Omental fat pad (tissue), 4 donors: ENCODE measurements around the gene IRF8. TPM values are rescaled to one million over a fixed set of nuclear protein-coding genes. Genes with fewer than 3 reads are reported as not detected.

Experiments
- ATAC-seq: fragments of 150-250 bp; one replicate; pipeline ENCODE4 v1.9.1; 2016; ENCODE audit warnings: mild to moderate bottlenecking, moderate library complexity; ENCODE audit not compliant: low FRiP score
- DNase-seq: peaks from one replicate; pipeline ENCODE4 v3.0.0-alpha.2; 2019; ENCODE audit warnings: low spot score
- total RNA-seq, 4 donors: library from RNA; depleted of rRNA; stranded (reverse); fragments of >200 nt; gene quantifications; one replicate each; pipeline ENCODE4 v1.1.0, GENCODE V29; 2016
- TF ChIP-seq, protein P1 (sequence below), 3 donors: fragments of 450-650 bp; IDR thresholded peaks; one replicate each; pipeline ENCODE4 v1.5.1; 2016 to 2017; ENCODE audit warnings: antibody characterized with exemption in 3 of 3, mild to moderate bottlenecking in 3 of 3, moderate library complexity in 2 of 3

The IRF8 gene
- total RNA-seq, 4 donors from 2014 or later: 32.5 to 134 (median 65.8) TPM

DNA sequence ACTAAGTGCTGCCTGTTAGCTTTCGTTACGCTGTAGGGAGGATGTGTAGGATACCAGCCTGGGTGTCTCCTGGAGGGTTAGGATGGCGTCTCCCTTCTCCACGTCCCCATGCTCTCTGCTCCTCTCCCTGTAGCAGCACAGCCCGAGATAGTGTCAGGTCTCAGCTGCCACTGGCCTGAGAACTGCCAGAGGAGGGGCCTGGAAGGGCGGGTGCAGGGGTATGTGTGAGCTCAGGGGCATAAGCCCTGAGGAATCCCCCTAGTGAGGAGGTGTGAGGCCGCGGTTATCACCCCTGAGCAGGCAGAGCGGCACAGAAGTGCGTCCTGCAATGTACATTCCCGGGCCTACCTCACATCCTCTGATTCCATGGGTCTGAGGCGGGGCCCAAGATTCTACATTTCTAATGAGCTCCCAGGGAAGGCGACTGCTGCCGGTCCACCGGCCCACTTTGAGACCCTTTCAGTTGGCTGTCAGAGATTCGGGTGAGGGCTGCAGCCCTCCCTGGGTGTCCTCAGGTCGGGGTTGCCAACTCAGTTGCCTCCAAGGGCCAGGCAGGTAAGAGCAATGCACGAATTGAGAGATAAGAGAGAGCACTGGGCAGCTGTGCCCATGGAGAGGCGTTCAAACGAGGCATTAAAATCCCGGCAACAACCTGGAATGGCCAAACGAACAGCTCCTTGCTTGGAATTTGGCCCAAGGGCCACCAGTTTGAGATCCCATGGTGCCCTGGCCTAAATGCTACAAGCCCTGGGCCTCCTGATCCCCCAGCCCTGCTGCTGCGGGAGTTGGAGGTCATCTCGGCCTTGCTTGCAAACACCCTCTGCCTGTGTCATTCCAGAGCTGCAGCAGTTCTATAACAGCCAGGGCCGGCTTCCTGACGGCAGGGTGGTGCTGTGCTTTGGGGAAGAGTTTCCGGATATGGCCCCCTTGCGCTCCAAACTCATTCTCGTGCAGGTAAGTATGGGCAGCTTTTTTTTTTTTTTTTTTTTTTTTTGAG is 20.6 kb downstream of the IRF8 start:
- no peak for DNase-seq
- TF ChIP-seq, protein P1, sequence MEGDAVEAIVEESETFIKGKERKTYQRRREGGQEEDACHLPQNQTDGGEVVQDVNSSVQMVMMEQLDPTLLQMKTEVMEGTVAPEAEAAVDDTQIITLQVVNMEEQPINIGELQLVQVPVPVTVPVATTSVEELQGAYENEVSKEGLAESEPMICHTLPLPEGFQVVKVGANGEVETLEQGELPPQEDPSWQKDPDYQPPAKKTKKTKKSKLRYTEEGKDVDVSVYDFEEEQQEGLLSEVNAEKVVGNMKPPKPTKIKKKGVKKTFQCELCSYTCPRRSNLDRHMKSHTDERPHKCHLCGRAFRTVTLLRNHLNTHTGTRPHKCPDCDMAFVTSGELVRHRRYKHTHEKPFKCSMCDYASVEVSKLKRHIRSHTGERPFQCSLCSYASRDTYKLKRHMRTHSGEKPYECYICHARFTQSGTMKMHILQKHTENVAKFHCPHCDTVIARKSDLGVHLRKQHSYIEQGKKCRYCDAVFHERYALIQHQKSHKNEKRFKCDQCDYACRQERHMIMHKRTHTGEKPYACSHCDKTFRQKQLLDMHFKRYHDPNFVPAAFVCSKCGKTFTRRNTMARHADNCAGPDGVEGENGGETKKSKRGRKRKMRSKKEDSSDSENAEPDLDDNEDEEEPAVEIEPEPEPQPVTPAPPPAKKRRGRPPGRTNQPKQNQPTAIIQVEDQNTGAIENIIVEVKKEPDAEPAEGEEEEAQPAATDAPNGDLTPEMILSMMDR (IDR thresholded peaks at IDR 0.05): no peak
- ATAC-seq: no peak

DNA sequence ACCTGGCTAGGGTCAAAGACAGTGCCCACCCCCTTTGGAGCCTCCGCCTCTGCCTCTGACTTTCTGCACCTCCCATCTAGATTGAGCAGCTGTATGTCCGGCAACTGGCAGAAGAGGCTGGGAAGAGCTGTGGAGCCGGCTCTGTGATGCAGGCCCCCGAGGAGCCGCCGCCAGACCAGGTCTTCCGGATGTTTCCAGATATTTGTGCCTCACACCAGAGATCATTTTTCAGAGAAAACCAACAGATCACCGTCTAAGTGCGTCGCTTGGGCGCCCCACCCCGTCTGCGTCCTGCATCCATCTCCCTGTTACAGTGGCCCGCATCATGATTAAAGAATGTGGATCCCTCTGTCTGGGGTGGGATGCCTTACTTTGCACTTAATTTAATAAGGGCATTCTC is 22.1 kb downstream of the IRF8 start:
- TF ChIP-seq, protein P1 (IDR thresholded peaks at IDR 0.05): no peak
- ATAC-seq (no peak), DNase-seq (no peak)

DNA sequence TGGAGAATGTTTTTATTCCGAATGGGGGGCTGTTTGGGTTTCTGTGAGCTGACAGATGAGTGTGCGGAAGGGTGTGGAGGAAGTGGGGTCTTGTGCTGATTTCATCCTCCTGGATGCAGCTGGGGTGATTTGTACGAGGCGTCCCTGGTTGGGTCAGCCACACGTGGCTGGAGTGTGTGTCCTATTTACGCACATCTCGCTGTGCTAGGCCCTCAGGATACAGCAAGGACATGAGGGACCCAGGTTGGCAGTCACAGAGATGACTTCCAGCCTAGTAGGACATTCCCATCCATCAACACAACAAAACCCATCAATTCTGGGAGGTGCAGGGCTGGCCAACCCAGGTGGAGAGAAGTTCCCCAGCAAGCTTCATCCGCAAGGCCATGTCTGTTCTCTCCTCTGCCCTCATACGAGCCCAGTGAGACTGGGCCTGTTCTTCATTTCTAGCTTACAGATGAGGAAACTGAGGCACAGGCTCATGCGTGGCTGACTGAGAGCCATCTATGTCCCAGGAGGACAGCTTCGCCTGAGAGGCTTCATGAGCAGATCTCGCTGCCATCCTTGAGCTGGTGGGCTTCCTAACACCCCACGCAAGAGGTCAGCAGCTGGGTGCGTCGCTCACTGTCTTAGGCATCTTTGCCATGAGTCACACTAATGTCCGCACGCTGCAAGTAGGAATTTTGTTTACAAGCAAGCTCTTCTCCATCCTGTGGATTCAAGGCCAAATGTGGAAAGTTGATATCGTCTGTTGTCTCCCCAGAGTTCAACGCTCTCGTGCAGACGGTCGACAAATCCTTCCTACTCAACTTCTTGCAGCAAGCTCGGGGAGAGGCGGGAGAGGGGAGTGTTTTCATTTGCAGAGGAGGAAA is 24.4 kb downstream of the IRF8 start:
- ATAC-seq (no peak), DNase-seq (no peak)
- TF ChIP-seq, protein P1 (IDR thresholded peaks at IDR 0.05): no peak

DNA sequence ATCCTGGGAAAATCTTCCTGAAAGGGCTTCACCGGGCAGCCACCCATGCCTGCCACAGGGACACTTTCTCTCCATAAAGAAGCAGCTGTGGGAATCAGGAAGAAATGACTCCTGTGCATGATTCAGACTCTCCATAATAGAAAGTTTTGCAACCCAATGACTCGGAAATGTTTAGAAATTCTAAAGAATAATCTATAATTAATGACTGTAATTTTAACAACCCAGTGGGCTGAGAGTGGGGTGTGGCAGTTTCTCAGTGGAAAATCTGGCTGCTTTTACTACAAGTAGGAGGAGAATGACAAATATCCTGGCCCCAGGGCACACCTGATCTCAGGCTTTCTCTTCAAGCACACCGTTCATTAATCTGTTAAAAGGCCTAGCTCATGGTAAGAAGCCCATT is 25.7 kb downstream of the IRF8 start:
- ATAC-seq: no peak
- TF ChIP-seq, protein P1 (IDR thresholded peaks at IDR 0.05): no peak
- no peak for DNase-seq

DNA sequence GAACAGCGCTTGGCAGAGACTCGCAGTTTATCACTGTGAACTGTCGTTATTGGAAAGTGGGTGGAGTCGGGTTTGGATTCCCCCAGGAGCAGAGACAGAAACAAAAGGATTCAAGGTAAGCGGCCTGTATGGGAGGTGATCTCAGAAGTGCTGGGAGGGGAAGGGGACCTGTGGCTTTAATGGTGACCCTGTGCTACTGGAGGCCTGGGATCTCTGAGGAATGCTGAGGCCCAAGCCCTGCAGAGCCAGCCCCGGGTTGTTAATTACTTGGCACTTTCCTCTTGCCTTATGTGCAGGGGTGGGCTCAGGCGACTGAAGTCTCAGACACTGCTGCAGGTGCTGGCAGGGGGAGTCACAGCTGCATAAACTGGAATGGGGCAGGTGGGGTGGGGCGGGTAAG is 27.4 kb downstream of the IRF8 start:
- DNase-seq: no peak
- TF ChIP-seq, protein P1 (IDR thresholded peaks at IDR 0.05): no peak
- no peak for ATAC-seq

DNA sequence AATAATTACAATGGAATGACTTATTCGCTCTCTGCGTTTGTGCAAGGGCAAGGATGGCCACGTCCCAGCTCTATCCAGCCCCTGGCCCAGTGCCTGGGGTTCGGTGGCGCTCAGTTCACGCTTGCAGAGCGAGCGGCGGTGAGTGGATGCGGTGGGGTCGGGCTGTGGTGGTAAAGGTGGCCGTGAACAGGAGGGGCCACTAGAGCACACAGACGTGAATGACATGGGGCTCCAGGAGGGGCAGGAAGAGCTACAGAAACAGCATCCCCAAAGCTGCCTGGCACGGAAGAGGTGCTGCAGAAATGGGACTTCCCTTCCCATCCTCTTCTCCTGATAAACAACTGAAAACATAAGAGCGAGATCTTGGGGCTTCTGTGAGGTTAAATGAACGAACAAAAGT is 28.4 kb downstream of the IRF8 start:
- TF ChIP-seq, protein P1 (IDR thresholded peaks at IDR 0.05): no peak
- ATAC-seq (no peak), DNase-seq (no peak)
